ENCODE measurements around the gene LRRC8B. TPM values are rescaled to one million over a fixed set of nuclear protein-coding genes. Genes with fewer than 3 reads are reported as not detected.

LRRC8B gene
- total RNA-seq, 1 donor from 2014 or later: 6.4 TPM

- no peak overlapping the region for H2AFZ ChIP-seq (ENCODE audit: low read depth, low read length)
- Mint-ChIP-seq H3K9me3 (ENCODE audit: unreplicated experiment) (no peaks in the 10 kb centered on the region), H3K4me3 (ENCODE audit: unreplicated experiment) (no peak overlapping the region), H3K4me1 (ENCODE audit: low read depth, unreplicated experiment) (no peaks in the 10 kb centered on the region), H3K27ac (ENCODE audit: unreplicated experiment) (no peak overlapping the region), H3K27me3 (ENCODE audit: low read depth, unreplicated experiment) (no peaks in the 10 kb centered on the region), H3K36me3 (ENCODE audit: low read depth, unreplicated experiment) (no peaks in the 10 kb centered on the region)
- no peaks in the 10 kb centered on the region for H3K36me3 ChIP-seq (ENCODE audit: insufficient read depth, low read length)
- FAIRE-seq (no peak), DNase-seq (ENCODE audit: low read depth) (no peak)
- H3K27ac ChIP-seq (ENCODE audit: low read depth, low read length): no peak overlapping the region
- TF ChIP-seq CTCF (IDR thresholded peaks at IDR 0.05; ENCODE audit: insufficient read depth, low read depth, low read length): no peak
- TF ChIP-seq EZH2 (IDR thresholded peaks at IDR 0.05; ENCODE audit: insufficient read depth, low read length): no peak
- H3K4me2 ChIP-seq (ENCODE audit: low read length): no peak overlapping the region
- H4K20me1 ChIP-seq (ENCODE audit: insufficient read depth, low read length): no peaks in the 10 kb centered on the region
- no peaks in the 10 kb centered on the region for H3K27me3 ChIP-seq (ENCODE audit: insufficient read depth, low read length)
- H3K4me3 ChIP-seq (ENCODE audit: insufficient read depth, low read depth, low read length): no peak overlapping the region
- H3K4me1 ChIP-seq (ENCODE audit: insufficient read depth, low read length): no peaks in the 10 kb centered on the region
- no peaks in the 10 kb centered on the region for H3K9me3 ChIP-seq (ENCODE audit: insufficient read depth, low read depth, low read length)
- H3K9ac ChIP-seq (ENCODE audit: low read length): no peak overlapping the region
- H3K79me2 ChIP-seq (ENCODE audit: insufficient read depth, low read length): no peaks in the 10 kb centered on the region
These were observed 7.0 kb downstream of the LRRC8B start for GRCh38 chr1:89531480-89532139.

- no peaks in the 10 kb centered on the region for H3K4me1 ChIP-seq (ENCODE audit: insufficient read depth, low read length)
- no peak overlapping the region for H2AFZ ChIP-seq (ENCODE audit: low read depth, low read length)
- no peak overlapping the region for H3K4me2 ChIP-seq (ENCODE audit: low read length)
- TF ChIP-seq CTCF (IDR thresholded peaks at IDR 0.05; ENCODE audit: insufficient read depth, low read depth, low read length) (no peak), EZH2 (IDR thresholded peaks at IDR 0.05; ENCODE audit: insufficient read depth, low read length) (no peak)
- Mint-ChIP-seq H3K9me3 (ENCODE audit: unreplicated experiment) (no peaks in the 10 kb centered on the region), H3K27me3 (ENCODE audit: low read depth, unreplicated experiment) (no peaks in the 10 kb centered on the region), H3K36me3 (ENCODE audit: low read depth, unreplicated experiment) (no peaks in the 10 kb centered on the region), H3K4me3 (ENCODE audit: unreplicated experiment) (no peak overlapping the region), H3K4me1 (ENCODE audit: low read depth, unreplicated experiment) (no peaks in the 10 kb centered on the region), H3K27ac (ENCODE audit: unreplicated experiment) (no peak overlapping the region)
- FAIRE-seq: no peak
- no peak overlapping the region for H3K9ac ChIP-seq (ENCODE audit: low read length)
- H3K27ac ChIP-seq (ENCODE audit: low read depth, low read length): no peak overlapping the region
- no peak overlapping the region for H3K4me3 ChIP-seq (ENCODE audit: insufficient read depth, low read depth, low read length)
- H3K79me2 ChIP-seq (ENCODE audit: insufficient read depth, low read length): no peaks in the 10 kb centered on the region
- no peaks in the 10 kb centered on the region for H3K27me3 ChIP-seq (ENCODE audit: insufficient read depth, low read length)
- H4K20me1 ChIP-seq (ENCODE audit: insufficient read depth, low read length): no peaks in the 10 kb centered on the region
- DNase-seq (ENCODE audit: low read depth): no peak
- no peaks in the 10 kb centered on the region for H3K9me3 ChIP-seq (ENCODE audit: insufficient read depth, low read depth, low read length)
- no peaks in the 10 kb centered on the region for H3K36me3 ChIP-seq (ENCODE audit: insufficient read depth, low read length)
These were observed 7.6 kb downstream of the LRRC8B start for GRCh38 chr1:89532228-89532627.

GRCh38 chr1:89532866-89533265 is 8.2 kb downstream of the LRRC8B start:
- no peaks in the 10 kb centered on the region for H3K27me3 ChIP-seq (ENCODE audit: insufficient read depth, low read length)
- no peak overlapping the region for H3K27ac Mint-ChIP-seq (ENCODE audit: unreplicated experiment)
- no peaks in the 10 kb centered on the region for H3K4me1 Mint-ChIP-seq (ENCODE audit: low read depth, unreplicated experiment)
- H4K20me1 ChIP-seq (ENCODE audit: insufficient read depth, low read length): no peaks in the 10 kb centered on the region
- H3K4me2 ChIP-seq (ENCODE audit: low read length): no peak overlapping the region
- H3K9me3 Mint-ChIP-seq (ENCODE audit: unreplicated experiment): no peaks in the 10 kb centered on the region
- H3K4me1 ChIP-seq (ENCODE audit: insufficient read depth, low read length): no peaks in the 10 kb centered on the region
- H3K4me3 Mint-ChIP-seq (ENCODE audit: unreplicated experiment): no peak overlapping the region
- H3K36me3 Mint-ChIP-seq (ENCODE audit: low read depth, unreplicated experiment): no peaks in the 10 kb centered on the region
- no peak for FAIRE-seq
- no peaks in the 10 kb centered on the region for H3K36me3 ChIP-seq (ENCODE audit: insufficient read depth, low read length)
- no peak for DNase-seq (ENCODE audit: low read depth)
- H3K9ac ChIP-seq (ENCODE audit: low read length): no peak overlapping the region
- no peak overlapping the region for H3K27ac ChIP-seq (ENCODE audit: low read depth, low read length)
- H3K4me3 ChIP-seq (ENCODE audit: insufficient read depth, low read depth, low read length): no peak overlapping the region
- H2AFZ ChIP-seq (ENCODE audit: low read depth, low read length): no peak overlapping the region
- H3K9me3 ChIP-seq (ENCODE audit: insufficient read depth, low read depth, low read length): no peaks in the 10 kb centered on the region
- TF ChIP-seq EZH2 (IDR thresholded peaks at IDR 0.05; ENCODE audit: insufficient read depth, low read length): no peak
- no peak for TF ChIP-seq CTCF (IDR thresholded peaks at IDR 0.05; ENCODE audit: insufficient read depth, low read depth, low read length)
- H3K79me2 ChIP-seq (ENCODE audit: insufficient read depth, low read length): no peaks in the 10 kb centered on the region
- H3K27me3 Mint-ChIP-seq (ENCODE audit: low read depth, unreplicated experiment): no peaks in the 10 kb centered on the region

All from astrocyte (in vitro differentiated cells and primary cell).